ENCODE measurements around the gene BRSK1.

BRSK1 gene

DNA sequence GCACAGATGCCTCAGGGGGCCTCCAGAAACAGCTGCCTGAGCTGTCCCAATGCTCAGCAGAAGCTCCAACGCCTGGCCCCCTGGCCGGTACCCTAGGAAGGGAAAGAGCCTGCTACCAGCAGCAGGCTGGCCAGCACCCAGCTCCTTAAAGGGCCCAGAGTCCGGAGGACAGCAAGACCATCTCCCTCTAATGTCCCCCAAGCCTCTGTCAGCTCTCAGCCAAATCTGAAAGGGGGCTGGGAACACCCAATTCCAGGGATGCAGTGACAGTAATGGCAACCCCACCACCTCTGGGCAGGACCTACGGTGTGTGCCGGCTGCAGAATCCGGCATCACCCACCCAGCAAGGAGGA, 29.2 kb upstream of the BRSK1 start:
- FAIRE-seq = no peak

DNA sequence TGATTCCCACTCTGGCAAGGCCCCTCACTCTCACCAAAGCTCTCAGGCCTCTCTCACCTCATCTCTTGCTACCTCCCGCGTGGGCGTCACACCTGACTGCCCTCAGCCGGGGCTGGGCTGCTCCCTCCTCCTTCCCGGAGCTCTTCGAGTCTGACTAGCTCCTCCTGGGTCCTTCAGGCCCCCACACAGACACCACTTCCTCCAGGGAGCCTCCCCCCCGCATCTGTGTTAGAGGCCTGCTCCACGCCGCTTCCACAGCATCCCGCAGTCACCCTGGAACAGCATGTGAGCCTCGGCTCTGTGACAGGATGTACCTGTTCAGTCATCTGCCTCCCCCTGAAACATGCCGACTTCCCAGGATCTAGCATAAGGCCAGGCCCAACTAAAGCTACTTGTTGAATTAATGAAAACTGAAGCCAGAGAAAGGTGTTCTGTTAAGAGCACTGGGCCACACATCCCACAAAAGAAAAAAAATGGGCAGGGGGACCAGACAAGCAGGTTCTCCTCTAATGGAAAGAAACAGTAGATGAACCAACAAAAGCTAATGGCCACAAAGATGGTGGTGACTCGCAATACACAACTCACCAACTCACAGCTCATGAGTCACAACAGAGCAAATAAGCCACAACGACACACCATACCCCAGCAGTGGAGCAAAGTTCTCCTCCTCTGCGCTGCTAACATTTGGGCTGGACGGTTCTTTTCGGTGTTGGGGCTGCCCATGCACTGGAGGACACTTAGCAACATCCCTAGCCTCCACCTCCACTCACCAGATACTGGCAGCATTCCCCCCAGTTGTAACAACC, 28.0 kb upstream of the BRSK1 start:
- FAIRE-seq = no peak

DNA sequence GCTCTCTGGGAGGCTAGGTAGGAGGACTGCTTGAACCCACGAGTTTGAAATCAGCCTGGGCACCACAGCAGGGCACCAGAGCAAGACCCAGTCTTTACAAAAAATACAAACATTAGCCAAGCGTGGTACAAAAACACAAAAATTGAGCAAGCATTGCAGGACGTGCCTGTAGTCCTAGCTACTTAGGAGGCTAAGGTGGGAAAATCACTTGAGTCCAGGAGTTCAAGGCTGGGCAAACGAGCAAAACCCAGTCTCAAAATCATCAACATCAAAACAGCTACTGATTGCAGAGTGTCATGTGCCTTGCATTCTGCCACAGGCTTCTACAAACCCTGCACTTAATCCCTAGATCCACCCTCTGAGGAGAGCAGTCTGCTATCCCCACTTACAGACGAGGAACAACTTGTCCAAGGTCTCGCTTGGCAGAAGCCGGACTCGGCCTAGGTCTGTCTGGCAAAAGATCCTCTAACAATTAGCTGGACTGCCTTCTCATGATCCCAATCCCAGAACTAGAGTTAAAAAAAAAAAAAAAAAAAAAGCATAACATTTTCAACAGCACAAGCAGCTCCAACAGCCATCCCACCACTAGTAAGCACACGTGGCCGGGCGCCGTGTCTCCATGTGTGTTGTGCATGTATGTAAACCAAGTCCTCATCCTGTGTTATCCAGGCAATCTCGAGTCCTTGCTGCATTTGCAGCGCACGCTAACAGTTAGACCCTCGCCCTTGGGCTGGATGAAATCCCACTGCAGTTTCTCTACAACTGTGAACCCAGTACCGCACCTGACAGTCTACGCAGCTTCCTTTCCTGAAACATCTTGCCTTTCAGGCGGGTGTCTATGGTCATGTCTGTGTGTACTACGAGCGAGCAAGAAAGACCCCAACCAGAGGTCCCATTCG, 27.0 kb upstream of the BRSK1 start:
- FAIRE-seq = no peak

DNA sequence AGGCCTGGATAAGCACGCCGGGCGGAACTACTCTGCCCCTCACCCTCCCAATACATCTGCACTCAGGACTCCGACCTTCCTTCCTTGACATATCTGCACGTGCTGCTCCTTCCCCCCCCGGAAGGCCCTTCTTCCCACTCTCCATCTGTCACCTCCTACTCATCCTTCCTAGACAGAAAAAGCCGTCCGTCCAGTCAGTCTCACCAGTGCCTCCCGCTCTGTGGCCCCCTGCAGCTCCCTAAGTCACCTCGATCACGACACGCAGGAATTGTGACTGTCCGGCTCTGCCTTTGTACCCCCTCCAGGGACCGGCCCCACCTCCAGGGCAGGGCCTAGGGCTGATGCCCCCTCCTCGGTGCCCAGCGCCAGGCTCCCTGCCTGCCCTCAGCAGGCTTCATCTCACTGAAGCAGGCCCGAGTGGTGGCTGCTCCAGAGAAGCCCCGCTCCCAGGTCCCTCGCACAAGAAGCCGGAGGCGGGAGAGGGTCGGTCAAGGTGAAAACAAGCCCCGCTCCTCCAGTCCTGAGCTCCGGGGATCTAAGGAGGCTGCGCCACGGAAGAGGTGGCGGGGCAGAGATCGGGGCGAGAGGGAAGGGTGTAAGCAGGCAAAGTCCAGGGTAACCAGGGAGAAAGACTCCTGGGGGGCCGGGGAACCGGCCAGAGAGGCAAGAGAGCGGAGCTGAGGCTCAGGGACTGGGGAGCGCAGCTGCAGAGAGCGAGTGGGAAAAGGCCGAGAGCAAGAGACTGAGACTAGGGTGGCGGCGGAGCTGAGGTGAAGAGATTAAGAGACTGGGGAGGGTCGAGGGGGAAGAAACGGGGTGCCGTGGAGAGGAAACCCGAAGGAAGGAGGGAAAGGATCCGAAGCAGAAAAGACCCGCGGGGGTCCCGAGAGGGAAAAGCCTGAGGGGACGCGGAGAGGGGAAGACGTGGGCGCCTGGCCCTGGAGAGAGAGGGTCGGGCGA, 26.1 kb upstream of the BRSK1 start:
- no peak for FAIRE-seq

DNA sequence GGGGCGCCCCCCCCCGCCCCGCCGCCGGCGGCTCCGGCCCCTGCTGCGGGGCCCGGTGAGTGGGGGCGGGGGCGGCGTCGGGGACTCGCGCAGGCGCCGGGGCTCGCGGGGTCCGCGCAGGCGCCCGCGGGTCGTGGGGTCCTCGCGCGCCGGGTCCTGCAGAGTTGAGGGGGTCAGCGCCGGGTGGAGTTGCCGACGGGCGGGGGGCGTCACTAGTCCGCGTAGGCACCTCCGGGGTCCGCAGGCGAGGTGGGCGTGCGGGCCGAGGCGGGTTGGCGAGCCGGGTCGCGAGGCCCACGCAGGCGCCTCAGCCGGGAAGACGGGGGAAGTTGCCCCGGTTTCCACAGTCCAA, 25.3 kb upstream of the BRSK1 start:
- FAIRE-seq = no peak

DNA sequence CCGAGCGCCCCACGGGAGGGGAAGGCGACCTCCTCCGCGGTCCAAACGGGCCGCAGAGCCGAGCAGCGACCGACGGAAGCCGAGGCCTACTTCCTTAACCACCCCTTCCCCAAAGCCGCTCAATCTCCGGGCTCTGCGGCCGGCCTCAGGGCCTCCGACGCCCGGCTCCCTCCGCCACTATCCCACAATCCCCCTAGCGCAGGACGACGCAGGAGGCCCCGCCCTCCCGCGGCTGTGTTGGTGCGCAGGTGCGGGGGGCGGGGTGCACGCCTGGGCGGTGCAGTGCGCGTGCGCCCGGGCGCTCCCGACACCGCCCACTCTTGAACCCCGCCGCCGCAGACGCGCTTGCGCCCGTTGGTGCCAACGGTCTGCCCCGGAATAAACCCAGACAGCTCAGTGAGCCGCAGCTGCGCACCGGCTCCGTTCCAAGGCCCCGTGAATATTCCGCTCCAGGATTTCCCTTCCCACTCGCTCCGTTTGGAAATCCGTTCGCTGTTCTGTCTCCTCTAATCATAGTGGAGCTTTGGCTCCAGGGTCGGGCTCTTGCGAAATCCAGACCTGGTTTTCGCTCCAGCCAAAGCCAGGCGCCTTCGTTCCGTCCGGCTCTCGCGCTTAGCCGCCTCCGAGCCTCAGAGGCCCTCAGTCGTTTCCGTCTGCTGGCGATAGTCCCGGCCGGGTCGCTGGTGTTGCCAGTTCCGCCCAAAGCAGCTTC, 24.8 kb upstream of the BRSK1 start, which contains the start of gene PPP6R1:
Gene PPP6R1 (minus strand): TSS at position 190 of the 712 bp plus-strand sequence. CDS start 11,914 bp downstream, outside the sequence.
- FAIRE-seq = peak; percentile 96

DNA sequence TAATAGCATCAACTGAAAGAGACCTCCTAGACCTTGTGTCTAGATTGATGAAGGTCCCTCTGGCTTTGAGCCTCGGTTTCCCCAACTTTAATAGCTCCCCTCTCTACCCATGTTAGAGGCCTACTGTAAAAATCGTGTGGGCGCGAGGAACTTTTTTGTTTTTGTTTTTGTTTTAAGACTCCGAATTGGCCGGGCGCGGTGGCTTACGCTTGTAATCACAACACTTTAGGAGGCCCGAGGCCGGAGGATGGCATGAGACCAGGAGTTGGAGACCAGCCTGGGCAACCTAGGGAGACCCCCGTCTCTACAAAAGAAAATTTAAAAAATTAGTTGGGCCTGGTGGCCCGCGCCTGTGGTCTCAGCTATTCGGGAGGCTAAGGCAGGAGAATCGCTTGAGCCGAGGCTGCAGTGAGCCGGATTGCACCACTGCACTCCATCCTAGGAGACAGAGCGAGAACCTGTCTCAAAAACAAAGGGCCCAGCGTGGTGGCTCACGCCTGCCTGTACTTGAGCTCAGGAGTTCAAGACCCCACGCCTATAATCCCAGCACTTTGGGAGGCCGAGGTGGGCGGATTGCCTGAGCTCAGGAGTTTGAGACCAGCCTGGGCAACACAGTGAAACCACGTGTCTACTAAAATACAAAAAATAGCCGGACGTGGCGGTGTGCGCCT, 24.1 kb upstream of the BRSK1 start:
- no peak for FAIRE-seq

DNA sequence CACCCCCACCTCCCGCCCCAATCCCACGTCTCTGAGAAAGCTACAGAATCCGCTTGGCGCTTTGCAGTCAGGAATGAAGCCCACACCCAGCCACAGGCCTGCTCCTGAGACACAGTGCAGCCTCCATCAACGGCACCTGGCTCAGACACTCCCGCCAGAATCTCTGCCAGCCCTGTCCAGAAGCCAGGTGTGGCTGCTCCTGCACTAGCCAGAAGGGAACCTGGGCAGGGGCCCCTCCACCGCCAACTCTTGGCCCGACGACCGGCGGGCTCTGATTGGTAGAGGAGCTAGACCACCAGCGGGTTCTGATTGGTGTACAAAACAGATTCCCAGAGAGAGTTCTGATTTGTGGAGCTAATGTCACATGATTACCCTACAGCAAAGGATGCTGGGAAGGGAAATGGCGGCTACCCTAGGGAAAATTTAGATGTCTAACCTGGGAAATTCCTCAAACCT, 22.1 kb upstream of the BRSK1 start:
- FAIRE-seq = no peak

DNA sequence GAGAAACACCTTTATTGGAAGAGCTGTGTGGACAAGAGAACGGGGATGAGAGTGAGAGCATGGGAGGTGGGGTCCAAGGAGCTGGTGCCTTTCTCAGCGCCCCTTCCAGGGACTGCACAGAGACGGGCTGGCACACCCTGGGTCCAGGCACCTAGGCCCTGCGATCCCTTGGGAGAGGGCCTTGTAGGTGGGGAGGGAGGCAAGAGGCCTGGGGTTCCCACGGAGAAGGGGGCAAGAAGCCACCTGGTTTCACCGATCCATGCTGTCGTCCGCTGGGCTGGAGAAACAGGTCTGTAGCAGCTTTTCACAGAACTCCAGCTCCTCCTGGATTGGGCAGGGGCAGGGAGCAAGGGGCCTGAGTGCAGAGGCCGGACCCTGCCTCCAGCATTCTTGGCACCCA, 21.4 kb upstream of the BRSK1 start:
- no peak for FAIRE-seq

DNA sequence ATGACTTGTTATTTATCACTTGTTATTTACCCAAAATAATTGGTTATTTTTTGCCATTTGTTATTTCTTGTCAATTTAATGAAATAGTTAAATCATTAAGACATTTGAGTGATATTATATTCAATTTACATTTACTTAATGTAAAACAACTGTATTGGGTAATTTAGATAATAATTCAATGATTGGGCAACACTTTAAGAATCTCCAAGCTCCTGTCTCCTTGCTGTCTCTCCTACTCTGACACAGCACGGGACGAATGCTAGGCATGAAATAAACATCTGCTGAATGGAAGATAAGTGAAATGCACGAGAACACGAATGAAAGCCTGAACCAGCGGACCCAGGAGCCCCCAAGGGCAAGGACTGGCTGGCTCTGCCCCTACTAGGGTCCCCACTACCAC, 19.3 kb upstream of the BRSK1 start:
- FAIRE-seq = no peak

DNA sequence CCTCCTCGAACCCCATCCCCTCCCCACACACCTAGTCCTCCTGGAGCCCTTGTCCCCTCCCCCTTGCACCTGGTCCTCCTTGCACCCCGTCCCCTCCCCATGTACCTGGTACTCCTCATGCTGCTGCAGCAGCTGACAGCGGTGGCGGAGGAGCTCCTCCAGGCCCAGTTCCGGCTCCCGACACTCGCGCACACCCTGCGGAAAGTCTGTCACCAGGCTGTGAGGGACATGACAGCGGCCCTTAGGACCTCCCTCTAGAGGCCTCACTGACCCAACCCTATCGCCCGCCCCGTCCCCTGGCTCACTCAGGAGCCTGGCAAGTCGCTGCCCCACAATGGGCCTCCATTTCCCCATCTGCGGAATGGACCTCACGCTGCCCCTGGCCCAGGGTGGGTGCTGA, 18.6 kb upstream of the BRSK1 start:
- no peak for FAIRE-seq

DNA sequence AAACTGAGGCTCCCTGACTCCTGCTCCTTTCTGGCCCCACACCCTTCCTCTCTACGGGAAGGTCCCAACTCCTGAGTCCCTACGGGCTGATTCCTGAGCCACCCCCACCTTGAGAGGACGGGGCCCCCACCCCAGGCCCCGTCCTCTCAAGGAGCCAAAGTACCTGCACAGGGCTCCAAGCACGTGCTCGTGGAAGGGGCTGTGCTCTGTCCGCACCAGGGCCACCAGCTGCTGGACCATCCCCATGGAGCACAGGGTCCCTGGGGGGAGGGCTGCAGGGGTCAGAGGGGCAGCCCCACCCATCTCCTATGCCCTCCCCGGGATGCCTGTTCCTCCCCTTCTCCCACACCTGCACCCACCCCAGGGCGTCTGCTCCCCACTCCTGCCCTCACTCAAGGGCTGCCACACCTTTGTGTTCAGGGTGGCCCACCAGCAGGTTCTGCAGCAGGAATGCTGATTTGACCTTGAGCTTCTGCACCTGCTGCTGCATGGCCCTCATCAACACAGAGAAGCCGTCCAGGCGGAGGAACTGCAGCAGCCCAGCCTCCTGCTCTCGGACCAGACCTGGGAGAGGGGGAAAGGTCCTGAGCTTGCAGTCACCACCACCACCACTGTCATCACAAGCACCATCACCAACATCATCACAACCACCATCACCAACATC, 17.9 kb upstream of the BRSK1 start:
- FAIRE-seq = no peak

DNA sequence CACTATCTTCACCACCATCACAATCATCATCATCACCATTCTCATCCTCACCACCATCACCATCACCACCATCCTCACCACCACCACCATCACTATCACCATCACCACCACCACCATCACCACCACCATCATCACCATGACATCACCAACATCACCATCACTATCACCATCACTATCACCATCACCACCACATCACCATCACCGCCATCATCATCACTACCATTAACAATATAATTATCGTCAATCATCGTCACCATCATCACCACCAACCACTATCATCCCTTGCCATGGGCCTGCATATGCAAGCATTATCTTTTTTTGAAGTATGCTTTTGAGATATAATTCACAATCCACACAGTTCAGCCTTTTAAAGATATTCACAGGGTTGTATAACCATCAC, 17.4 kb upstream of the BRSK1 start:
- no peak for FAIRE-seq

DNA sequence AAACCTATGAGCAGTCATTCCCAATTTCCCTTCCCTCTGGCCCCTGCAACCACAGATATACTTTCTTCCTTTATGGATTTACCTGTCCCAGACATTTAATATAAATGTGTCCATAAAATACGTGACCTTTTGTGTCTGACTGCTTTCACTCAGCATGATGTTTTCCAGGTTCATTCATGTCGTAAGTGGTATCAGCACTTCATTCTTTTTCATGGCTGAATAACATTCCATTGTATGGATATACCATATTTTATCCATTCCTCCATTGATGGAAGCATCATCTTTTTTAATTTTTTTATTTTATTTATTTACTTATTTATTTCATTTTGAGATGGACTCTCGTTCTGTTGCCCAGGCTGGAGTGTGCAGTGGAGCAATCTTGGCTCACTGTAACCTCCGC, 17.0 kb upstream of the BRSK1 start:
- no peak for FAIRE-seq

DNA sequence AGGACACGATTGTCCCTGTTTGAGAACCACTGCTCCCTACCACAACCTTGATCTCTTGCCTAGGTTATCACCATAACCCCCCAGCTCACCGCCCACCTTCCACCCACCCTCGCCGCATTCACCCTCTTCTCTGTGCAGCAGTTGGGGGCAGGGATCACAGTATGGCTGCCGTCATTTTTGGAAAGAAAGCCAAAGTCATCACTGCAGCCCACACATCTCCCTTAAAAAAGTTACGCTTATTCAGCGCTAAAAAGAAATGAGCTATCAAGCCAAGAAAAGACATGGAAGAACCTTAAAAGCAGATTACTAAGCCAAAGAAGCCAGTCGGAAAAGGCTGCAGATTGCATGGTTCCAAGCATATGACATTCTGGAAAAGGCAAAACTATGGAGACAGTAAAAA, 14.5 kb upstream of the BRSK1 start:
- FAIRE-seq = no peak

DNA sequence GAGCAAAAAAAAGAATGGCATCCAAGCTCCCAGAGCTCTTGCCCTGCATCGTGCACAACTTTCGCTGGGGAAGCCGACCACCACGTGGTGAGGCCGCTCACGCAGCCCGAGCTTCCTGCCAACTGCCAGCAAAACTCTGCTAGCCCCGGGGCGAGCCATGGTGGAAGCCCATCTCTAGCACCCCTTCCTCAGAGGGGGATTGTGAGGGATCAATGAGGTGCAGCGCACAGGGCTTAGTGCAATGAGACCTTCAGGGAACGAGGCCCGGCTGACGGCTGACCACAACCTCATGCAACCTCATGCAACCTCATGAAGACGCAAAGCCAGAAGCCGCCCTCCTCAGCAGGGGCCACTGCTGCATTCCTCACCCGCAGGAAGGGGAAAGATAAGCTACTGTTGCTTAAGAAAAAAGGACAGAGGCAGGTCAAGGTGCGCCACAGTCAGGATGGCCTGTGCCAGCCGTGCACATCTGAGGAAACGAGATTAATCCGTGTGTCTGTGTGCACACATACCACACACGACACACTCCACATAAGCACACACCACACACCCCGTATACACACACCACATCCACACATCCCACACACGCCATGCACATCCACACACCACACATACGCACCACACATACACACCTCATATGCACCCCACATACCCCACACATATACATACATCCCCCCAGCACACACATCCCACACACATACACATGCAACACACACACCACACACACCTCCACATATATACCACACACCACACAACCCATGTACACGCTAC, 13.4 kb upstream of the BRSK1 start:
- no peak for FAIRE-seq

DNA sequence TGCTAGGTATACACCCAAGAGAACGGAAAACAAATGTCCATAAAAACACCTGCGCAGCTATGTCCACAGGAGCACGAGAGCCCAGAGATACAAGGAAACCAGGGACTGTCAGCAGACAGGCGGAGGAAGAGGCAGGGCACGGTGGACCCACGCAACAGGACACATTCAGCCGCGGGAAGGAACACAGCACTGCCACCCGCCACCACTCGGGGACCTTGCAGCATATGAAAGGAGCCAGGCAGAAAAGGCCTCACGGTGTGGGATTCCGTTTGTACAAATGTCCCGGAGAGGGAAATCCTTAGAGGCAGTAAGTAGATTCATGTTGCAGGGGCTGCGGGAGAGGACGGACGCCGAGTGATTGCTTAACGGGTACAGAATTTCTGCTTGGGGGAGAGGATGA, 11.7 kb upstream of the BRSK1 start:
- no peak for FAIRE-seq

DNA sequence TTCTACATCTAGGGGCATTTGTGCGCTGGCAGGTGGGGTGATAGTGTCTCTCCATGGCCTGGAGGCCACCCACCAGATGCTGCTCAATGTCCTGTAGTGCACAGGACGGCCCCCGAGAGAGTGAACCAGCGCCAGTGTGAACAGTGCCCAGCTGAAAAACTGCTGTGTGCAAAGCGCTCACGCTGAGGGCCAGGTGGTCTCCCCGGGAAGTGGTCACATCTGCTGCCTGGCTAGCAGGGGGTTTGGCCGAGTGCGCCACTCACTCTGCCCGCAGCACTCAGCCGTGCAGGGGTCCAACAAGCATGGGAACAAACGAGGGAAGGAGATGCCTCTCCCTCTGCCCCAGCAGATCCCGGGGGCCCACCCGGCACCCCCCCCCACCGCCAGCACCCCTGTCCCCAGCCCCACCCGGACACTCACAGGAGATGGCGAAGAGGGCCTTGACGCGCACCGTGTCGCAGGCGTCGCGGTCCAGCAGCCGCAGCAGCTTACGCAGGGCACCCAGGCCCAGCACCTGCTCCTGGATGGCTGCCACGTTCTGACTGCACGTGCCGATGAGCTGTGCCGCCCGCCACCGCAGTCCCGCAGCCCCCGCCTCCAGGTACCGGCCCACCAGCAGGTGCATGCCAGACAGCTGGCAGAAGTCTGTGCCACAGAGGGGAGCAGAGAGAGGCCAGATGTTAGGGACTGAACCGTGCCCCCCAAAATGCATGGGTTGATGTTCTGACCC, 9.7 kb upstream of the BRSK1 start:
- FAIRE-seq = no peak

DNA sequence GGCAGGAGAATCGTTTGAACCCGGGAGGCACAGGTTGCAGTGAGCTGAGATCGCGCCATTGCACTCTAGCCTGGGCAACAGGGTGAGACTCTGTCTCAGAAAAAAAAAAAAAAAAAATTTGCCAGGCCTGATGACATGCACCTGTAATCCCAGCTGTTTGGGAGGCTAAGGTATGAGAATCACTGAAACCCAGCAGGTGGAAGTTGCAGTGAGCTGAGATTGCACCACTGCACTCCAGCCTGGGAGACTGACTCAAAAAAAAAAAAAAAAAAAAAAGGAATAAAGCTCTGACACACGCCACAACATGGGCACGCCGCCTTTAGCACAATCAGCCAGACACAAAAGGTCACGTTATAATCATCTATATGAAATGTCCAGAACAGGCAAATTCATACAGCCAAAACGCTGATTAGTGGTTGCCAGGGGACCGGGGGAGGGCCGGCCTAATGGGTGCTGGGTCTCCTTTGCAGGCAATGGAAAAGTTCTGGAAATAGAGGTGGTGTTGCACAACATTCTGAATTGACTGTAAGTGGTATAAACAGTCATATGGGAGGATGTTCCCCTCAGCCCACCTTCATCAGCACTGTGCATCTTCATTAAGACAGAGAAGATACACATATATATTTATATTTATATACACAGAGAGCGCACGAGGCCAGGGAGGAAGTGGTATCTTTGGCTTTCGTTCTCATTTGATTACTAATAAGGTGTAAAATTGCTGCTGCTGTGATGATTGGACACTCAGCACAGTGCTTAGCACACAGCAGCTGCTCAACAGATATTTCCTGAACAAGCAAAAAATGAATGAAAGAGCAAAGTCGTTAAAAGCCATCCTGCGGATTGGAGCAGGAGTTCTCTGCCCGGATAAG, 7.7 kb upstream of the BRSK1 start:
- FAIRE-seq = no peak
